D721Med (cell line): ENCODE measurements around the gene PAIP2.
"Not testable (repeated sequence)": the region's sequence is repeated elsewhere in the genome, so short reads cannot be mapped to it uniquely, and the experiment has no call there.

Experiments
- DNase-seq: peaks from one replicate; pipeline ENCODE4 v3.0.0; 2011; ENCODE audit warnings: low spot score; ENCODE audit not compliant: insufficient read length
- FAIRE-seq: peaks from 2 replicates; lab custom pipeline; 2011; peaks lifted over from hg19 to GRCh38; lab: Jason Lieb, UNC
- CTCF ChIP-seq: IDR thresholded peaks from 2 replicates; pipeline ENCODE4 v1.5.1; 2012; ENCODE audit warnings: mild to moderate bottlenecking, control low read depth; ENCODE audit not compliant: insufficient read depth; ENCODE audit errors: missing control alignments

The PAIP2 gene

GRCh38 chr5:139384591-139385051 lies 43.0 kb downstream of the PAIP2 start:
- TF ChIP-seq CTCF = no peak
- DNase-seq (no peak), FAIRE-seq (no peak)

DNA sequence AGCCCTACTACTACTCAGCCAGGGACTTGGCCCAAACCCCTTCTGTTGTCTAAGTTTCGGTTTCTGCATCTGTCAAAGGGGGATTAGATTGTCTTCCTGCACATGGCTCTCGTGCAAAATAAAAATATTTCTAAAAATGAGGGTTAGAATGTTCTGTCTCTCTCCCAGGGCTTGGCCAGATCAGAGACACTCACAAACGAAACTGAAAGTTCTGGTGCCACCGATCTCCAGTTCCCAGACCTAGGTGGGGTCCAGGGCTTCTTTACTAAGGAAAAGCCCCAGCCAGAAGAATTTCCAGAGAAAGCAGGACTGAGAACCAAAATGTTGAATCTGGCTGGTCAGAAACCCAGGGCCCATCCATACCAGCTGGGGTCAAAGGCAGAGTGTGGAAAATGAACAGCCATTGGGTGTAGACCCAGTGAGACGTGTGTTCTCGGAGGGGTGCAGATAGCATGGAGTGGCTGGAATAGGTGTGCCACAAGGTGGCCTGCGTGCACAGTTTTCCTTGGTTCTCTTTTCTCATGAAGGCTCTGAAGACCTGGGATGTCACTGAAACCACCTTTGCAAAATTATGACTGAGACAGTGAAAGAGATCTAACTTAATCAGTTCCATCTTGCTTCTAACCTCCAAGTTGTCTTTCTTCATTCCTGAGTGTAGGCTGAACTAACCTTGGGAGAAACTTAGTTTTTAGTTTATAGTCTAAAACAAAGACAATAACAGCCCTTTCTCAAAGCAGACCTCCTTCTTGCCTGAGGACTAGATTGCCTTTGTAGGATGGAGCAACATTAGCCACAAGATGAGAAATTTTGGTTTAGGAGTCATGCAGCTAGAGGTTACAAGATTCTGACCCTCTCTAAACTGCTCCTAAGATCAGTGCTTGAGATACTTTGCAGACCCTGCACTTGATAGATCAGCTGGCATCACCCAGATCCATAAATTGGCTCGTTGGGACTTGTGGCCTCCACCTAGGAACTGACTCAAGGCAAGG lies 43.7 kb downstream of the PAIP2 start:
- no peak for TF ChIP-seq CTCF
- no peak for FAIRE-seq
- DNase-seq = no peak

GRCh38 chr5:139386050-139386438 lies 44.4 kb downstream of the PAIP2 start:
- TF ChIP-seq CTCF = no peak
- FAIRE-seq (no peak), DNase-seq (peak; percentile 2)

DNA sequence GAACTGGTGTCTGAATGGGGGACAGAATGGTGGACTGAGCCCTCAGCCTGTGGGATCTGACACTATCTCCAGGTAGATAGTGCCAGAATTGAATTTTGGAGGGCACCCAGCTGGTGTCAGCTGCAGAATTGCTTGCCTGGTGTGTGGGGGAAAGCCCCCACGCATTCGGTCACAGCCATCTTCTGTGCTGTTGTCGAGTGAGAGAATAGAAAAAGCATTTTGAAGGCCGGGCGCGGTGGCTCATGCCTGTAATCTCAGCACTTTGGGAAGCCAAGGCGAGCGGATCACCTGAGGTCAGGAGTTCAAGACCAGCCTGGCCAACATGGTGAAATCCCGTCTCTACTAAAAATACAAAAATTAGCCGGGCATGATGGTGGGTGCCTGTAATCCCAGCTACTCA lies 45.3 kb downstream of the PAIP2 start:
- not testable (repeated sequence) for FAIRE-seq

DNA sequence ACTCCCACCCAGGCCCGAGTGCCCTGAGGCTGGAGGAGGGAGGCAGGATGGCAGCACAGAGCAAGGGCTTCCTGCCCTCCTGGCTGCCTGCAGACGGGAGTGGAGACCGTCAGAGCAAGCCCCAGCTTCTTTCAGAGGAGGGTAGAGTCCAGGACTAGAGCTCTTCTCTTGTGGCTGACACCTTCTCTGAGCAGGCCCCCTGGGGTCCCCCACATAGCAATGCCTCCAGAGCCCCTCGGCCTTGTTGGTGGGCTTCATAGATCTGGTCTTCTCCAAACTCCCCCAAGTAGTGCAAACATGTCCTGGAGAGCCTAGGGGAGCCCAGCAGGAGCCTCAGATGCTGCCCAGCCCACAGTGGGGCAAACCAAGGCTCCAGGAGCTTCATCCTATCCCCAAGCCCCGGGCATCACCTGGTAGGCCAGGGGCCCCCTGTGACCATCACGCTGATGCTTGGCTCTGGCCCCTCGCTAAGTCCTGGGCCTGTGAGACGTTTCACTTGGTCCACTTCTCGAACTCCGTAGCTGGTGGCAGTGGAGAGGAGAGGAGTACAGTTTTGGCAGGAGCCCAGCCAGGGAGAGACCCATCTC lies 46.0 kb downstream of the PAIP2 start:
- TF ChIP-seq CTCF = no peak
- FAIRE-seq (no peak), DNase-seq (peak; percentile 10)

More for the DNA sequence above, 45.3 kb downstream of the PAIP2 start:
- DNase-seq = not testable (repeated sequence)

- DNase-seq (peak; percentile 18), FAIRE-seq (no peak)
- TF ChIP-seq CTCF = no peak
Measured at GRCh38 chr5:139388198-139388821, 46.7 kb downstream of the PAIP2 start.
